ENCODE measurements around the gene RBBP8NL.

RBBP8NL gene

DNA sequence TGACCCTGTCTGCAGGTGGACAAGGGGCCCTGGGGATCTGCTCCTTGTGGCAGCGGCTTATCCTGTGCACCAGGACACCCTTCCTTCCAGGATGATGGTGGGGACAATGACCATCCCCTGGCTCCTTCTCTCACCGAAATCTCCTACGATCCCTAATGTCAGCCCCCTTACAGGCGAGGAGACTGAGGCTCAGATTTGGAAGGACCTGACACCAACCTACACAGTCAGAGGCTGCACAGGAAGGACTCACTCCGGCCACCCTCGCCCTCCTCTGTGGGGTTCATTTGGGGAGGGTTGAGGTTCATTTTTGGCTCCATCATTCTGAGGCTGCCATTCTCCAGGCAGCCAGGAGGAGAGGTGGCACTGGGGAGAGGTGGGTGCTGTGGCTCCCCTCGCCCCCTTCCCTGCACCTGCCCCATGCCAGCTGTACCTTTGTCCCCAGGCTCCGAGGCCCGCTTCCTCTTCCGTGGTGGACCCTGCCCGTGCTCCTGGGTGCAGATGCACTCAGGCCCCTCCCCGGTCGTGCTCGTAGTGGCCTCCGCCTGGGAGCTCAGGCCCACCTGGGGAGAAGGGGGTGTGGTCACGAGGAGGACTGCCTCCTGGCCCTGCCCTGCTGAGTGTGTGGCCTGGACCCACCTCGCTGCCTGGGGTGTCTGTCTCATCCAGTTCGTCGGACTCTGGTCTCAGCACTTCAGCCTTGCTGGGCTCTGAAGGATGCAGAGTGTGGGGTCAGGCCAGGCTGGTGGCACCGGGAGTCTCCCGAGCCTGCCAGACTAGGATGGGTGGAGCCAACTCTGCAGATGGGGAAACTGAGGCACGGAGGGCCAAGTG is 14.9 kb downstream of the RBBP8NL start:
- H3K4me3 Mint-ChIP-seq: no peak overlapping the region
- H3K36me3 Mint-ChIP-seq (ENCODE audit: low read depth): no peaks in the 10 kb centered on the region
- H3K9me3 Mint-ChIP-seq: no peaks in the 10 kb centered on the region
- TF ChIP-seq, protein P1, sequence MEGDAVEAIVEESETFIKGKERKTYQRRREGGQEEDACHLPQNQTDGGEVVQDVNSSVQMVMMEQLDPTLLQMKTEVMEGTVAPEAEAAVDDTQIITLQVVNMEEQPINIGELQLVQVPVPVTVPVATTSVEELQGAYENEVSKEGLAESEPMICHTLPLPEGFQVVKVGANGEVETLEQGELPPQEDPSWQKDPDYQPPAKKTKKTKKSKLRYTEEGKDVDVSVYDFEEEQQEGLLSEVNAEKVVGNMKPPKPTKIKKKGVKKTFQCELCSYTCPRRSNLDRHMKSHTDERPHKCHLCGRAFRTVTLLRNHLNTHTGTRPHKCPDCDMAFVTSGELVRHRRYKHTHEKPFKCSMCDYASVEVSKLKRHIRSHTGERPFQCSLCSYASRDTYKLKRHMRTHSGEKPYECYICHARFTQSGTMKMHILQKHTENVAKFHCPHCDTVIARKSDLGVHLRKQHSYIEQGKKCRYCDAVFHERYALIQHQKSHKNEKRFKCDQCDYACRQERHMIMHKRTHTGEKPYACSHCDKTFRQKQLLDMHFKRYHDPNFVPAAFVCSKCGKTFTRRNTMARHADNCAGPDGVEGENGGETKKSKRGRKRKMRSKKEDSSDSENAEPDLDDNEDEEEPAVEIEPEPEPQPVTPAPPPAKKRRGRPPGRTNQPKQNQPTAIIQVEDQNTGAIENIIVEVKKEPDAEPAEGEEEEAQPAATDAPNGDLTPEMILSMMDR (IDR thresholded peaks at IDR 0.05): no peak
- H3K27ac Mint-ChIP-seq: no peak overlapping the region
- no peak for DNase-seq
- H3K4me1 Mint-ChIP-seq: peaks cover 12% of the 10 kb centered on the region
- peaks cover 24% of the 10 kb centered on the region for H3K27me3 Mint-ChIP-seq (ENCODE audit: low read depth, poor library complexity)

DNA sequence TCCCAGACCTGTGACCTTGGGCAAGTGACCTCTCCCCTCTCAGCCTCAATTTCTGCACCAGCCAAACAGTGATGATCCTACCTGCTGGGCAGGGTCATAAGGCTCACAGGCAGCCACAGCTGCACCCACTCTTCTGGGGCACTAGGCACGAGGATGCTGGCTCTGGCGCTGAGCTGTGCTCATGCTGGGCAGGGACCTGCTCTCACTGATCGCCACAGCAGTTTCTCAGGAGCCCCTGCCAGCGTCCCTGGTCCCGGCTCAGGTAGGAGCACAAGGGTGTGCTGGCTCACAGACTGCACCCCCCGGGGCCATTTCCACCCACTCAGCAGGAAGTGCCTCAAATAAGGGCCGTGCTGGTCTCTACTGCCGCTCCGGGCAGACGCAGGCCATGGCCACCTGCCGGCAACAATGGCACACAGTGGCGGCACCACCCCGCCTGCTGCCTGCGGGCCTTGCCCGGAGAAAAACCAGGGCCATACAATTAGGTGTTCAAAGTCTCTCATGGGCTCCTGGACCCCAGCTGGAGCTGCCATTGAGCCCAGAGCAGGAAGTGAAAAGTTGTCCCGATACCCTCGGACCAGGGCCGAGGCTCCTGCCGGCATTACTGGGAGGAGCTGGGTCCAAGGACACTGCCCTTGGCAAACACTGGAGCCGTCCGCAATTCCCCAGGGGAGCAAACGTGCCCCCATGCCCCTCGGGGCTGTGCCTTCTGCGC is 15.7 kb downstream of the RBBP8NL start:
- Mint-ChIP-seq H3K36me3 (ENCODE audit: low read depth) (no peaks in the 10 kb centered on the region), H3K27me3 (ENCODE audit: low read depth, poor library complexity) (peaks cover 24% of the 10 kb centered on the region), H3K4me1 (peaks cover 12% of the 10 kb centered on the region), H3K27ac (no peak overlapping the region), H3K9me3 (no peaks in the 10 kb centered on the region), H3K4me3 (no peak overlapping the region)
- TF ChIP-seq, protein P1 (IDR thresholded peaks at IDR 0.05): no peak
- DNase-seq: no peak

DNA sequence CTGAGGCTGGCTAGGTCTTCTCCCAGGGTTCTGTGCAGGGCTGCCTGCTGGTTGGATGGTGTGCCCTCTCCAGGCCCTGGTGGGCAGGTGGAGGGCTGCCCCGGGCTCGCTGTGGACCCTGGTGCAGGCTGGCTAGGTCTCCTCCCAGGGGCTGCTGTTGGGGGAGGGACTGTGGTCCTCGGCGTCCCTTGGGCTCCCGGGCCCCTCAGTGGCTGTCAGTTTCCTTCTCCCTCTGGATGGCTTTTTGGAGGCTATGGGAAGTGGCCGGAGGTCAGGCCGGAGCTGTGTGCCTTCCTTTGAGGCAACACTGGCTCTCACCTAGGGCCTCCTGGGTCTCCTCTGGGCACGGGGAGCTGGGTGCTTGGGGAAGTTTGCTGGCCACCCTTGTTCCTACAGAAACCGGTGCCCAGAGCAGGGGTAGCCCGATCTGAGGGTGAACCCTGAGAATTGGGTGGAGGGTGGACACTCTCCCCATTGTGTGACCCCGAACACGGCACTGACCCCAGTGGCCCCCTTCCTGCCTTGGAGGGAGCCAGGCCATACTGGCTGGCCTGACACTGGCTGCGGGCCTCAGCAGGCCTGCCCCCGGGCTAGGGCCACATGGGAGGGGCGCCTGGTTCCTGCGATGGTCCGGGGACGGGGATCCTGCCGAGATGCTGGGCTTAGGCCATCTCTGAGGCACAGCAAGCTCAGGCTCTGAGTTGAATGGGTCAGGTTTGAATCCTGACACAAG is 16.4 kb downstream of the RBBP8NL start:
- H3K4me3 Mint-ChIP-seq: no peak overlapping the region
- DNase-seq: no peak
- no peak overlapping the region for H3K27ac Mint-ChIP-seq
- H3K9me3 Mint-ChIP-seq: no peaks in the 10 kb centered on the region
- TF ChIP-seq, protein P1 (IDR thresholded peaks at IDR 0.05): no peak
- peaks cover 16% of the 10 kb centered on the region for H3K4me1 Mint-ChIP-seq
- H3K27me3 Mint-ChIP-seq (ENCODE audit: low read depth, poor library complexity): peaks cover 24% of the 10 kb centered on the region
- no peaks in the 10 kb centered on the region for H3K36me3 Mint-ChIP-seq (ENCODE audit: low read depth)

DNA sequence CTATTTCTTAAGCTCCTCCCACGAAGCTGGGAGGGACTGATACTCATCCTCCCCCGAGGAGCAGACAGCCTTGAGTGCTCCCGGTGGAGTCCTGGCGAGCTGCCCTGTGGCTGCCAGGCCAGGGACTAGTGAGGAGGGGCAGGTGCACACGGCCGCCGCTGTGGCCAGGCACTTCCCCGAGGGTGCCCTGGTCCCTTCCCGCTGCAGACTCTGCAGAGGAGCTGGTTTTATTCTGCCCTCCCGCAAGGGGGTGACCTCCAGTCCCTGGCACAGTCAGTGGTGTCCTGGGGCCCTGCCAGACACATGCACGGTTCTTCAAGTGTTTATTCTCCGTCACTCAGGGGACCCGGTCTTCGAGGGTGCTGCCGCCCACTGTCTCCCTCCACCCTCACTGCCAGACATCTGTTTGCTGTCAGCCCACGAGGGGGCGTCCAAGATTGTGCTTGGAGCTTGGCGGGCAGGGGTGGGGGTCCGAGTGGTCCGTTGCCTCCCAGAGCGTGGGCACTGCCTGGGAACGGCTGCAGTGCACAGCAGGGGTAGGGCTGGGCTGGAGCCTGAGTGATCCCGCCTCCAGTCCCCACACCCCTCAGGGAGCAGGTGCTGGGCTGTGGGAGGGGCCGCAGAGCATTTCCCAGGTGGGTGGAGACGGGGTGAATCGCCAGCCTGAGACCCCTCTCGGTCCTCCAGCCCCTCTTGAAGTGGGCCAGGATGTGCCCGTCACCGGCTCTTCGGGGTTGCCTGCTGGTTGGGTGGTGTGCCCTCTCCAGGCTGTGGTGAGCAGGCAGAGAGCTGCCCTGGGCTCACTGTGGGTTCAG is 17.2 kb downstream of the RBBP8NL start:
- TF ChIP-seq, protein P1 (IDR thresholded peaks at IDR 0.05): peak; percentile 65
- Mint-ChIP-seq H3K4me1 (peaks cover 23% of the 10 kb centered on the region), H3K27ac (no peak overlapping the region), H3K9me3 (no peaks in the 10 kb centered on the region), H3K27me3 (ENCODE audit: low read depth, poor library complexity) (peaks cover 24% of the 10 kb centered on the region), H3K4me3 (no peak overlapping the region), H3K36me3 (ENCODE audit: low read depth) (no peaks in the 10 kb centered on the region)
- peak; percentile 82 for DNase-seq

DNA sequence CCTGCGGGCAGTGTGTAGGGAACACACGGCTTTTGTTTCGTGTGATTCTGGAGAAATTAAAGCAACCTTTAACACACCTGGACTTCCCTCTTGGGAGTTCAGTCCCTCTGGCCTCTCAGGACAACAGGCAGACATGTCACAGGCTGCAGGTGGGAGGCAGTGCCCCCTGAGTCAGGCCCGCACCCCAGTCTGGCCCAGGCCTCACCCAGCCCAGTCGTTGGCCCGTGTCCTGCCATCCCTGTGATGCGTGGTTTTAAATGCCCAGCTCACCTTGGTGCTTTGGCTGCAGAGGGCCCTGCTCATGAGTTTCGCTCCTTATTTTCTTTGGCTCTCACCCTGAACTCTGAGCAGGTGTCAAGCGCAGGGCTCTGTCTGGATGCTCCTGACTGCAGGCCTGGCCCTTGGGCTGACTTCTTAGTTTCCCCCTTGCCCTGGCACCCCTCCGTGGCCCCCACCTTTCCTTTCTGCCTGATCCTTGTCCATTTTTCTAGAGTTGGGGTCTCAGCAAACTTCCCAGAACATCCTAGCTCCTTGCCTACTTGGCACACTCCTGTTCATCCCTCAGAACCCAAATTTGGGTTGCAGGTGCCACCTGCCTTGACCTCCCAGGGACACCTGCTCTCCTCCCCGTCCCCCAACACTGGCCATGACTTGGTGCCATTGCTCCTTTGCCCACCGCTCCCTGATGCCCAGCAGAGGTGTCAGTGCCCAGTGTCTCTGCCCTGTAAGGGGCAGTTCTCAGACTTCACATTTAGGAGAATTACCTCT is 18.1 kb downstream of the RBBP8NL start:
- TF ChIP-seq, protein P1 (IDR thresholded peaks at IDR 0.05): no peak
- Mint-ChIP-seq H3K36me3 (ENCODE audit: low read depth) (no peaks in the 10 kb centered on the region), H3K4me1 (peaks cover 25% of the 10 kb centered on the region), H3K27me3 (ENCODE audit: low read depth, poor library complexity) (peaks cover 24% of the 10 kb centered on the region), H3K9me3 (no peaks in the 10 kb centered on the region), H3K27ac (no peak overlapping the region), H3K4me3 (no peak overlapping the region)
- DNase-seq: no peak

Data from nephron progenitor cell (in vitro differentiated cells).